Gastrocnemius medialis (tissue), 4 donors: ENCODE data around the gene GPR132.

Experiments
- POLR2A ChIP-seq, 2 donors: fragments of 450-650 bp; IDR thresholded peaks; one replicate each; pipeline ENCODE4 v1.6.1; 2017; ENCODE audit warnings: antibody characterized with exemption in 2 of 2, mild to moderate bottlenecking in 2 of 2, moderate library complexity in 2 of 2
- TF ChIP-seq, protein P1 (sequence below), 5 experiments: fragments of 450-650 bp in 3 of 5; fragments of 200-600 bp in 2 of 5; sonication (generic) in 2 of 5; IDR thresholded peaks in 4 of 5; conservative IDR thresholded peaks in 1 of 5; 1 replicate in 4 of 5; 2 replicates in 1 of 5; pipeline ENCODE4 v1.5.1; 2016 to 2019; ENCODE audit warnings: antibody characterized with exemption in 5 of 5, mild to moderate bottlenecking in 3 of 5, moderate library complexity in 3 of 5

GRCh38 chr14:105028251-105028927 is 36.8 kb downstream of the GPR132 start:
- TF ChIP-seq, protein P1, sequence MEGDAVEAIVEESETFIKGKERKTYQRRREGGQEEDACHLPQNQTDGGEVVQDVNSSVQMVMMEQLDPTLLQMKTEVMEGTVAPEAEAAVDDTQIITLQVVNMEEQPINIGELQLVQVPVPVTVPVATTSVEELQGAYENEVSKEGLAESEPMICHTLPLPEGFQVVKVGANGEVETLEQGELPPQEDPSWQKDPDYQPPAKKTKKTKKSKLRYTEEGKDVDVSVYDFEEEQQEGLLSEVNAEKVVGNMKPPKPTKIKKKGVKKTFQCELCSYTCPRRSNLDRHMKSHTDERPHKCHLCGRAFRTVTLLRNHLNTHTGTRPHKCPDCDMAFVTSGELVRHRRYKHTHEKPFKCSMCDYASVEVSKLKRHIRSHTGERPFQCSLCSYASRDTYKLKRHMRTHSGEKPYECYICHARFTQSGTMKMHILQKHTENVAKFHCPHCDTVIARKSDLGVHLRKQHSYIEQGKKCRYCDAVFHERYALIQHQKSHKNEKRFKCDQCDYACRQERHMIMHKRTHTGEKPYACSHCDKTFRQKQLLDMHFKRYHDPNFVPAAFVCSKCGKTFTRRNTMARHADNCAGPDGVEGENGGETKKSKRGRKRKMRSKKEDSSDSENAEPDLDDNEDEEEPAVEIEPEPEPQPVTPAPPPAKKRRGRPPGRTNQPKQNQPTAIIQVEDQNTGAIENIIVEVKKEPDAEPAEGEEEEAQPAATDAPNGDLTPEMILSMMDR (IDR thresholded peaks at IDR 0.05 in 4 of 5, conservative IDR thresholded peaks at IDR 0.05 in 1 of 5): no peak
- no peak for TF ChIP-seq POLR2A (IDR thresholded peaks at IDR 0.05)
